Activated CD4-positive, CD25-positive, alpha-beta regulatory T cell treated with anti-CD3 and anti-CD28 coated beads, Interleukin-2, amount 50 U/mL, for 24 hours (primary cell): ENCODE results near the gene TPCN2.
"Not testable (repeated sequence)": the region's sequence is repeated elsewhere in the genome, so short reads cannot be mapped to it uniquely, and the experiment has no call there.

Experiments
- ATAC-seq, 2 donors: fragments of 150-1000 bp; cut with Tn5 transposase; one replicate each; pipeline ENCODE4 v1.10.0; 2021; ENCODE audit warnings: mild to moderate bottlenecking in 1 of 2, moderate library complexity in 1 of 2

TPCN2 gene

GRCh38 chr11:69132301-69132670 is 83.6 kb downstream of the TPCN2 start:
- ATAC-seq = no peak

DNA sequence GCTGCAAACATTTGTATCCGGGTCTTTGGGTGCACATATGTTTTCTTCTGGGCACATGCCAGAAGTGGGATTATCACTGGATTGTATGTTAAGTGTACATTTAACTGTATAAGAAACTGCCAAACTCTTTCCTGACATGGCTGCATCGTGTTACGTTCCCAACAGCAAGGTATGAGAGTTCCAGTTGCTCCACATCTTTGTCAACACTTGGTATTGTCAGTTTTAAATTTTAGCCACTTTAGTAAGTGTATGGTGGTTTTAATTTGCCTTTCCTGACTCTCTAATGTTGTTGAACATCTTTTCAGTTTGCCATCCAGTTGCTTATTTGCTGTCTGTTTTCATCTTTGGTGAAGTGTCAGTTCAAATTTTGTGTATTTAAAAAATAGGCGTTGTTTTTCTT is 84.5 kb downstream of the TPCN2 start:
- ATAC-seq = no peak

DNA sequence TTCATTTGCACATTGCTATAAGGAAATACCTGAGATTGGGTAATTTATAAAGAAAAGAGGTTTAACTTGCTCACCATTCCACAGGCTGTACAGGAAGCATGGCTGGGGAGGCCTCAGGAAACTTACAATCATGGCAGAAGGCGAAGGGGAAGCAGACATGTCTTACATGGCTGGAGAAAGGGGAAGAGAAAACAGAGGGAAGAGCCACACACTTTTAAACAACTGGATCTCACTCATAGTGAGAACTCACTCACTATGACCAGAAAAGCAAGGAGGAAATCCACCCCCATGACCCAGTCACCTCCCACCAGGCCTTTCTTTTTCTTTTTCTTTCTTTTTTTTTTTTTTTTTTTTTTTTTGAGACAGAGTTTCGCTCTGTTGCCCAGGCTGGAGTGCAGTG is 85.5 kb downstream of the TPCN2 start:
- not testable (repeated sequence) for ATAC-seq

DNA sequence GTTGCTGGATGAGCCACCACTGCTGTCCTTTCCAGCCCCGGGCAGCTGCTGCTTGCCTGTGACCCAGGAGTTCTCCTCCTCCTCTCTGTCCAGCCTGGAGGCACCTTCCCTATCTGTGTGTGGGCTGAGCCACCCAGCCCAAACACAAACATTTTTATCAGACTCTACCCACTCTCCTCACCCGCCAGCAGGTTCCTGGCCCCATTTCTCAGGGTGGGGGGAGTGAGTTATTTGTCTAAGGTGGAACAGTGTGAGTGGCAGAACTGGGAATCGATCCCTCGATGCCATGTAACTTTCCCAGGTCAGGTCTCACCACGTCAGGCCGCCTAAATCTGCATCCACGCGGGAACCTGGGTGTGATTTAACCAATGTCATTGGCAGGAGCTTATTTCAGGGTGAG is 86.2 kb downstream of the TPCN2 start:
- ATAC-seq = no peak

DNA sequence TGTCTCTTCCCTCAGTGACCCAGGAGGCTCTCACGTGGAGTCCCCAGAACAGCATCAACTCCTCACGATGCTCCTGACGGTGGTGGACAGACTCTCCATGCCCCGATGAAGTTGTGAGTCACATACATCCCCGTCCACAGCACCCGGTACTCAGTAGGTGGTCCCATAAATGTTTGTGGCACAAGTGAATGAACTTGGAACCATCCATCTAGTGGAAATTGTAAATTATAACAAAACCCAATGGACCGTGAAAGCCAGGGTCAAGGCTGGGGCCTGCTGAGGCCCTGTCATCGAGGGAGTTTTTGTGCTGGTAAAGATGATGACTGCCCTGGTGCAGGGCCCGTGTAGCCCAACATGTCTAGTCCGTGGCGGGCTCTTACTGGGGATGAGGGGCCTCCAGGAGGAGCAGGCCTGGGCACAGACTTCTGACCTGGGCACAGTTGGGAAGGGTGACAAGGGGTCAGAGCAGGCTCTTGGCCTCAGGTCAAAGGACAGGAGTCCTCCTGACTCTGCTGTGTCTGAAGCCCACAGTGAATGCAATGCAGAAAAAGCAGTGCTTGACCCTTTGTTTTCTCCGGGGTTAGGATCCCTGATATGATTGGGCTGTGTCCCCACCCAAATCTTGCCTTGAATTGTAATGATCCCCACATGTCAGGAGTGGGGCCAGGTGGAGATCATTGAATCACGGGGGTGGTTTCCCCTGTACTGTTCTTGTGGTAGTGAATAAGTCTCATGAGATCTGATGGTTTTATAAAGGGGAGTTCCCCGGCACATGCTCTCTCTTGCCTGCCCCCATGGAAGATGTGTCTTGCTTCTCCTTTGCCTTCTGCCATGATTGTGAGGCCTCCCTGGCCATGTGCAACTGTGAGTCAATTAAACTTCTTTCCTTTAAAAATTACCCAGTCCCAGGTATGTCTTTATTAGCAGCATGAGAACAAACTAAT is 87.0 kb downstream of the TPCN2 start:
- ATAC-seq = peak; percentile 25 to 43

DNA sequence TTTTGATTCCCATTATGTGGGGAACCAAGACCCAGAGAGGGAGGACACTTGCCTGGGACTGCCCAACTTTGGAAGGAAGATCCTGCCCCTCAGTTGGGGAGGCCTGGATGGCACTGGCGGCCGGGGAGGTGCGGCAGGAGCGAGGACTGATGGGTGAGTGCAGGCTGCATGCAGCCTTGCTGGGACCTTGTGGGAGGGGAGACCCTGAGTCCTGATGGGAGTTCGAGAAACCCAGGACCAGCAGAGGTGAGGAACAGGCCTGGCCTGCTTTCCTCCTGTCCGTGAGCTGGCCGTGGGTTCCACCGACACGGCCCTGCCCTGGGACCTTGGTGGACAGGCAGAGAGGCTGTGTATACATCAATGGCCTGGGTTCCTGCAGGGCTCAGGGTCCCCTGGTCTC is 87.7 kb downstream of the TPCN2 start:
- ATAC-seq = no peak

GRCh38 chr11:69137151-69137844 is 88.6 kb downstream of the TPCN2 start:
- no peak for ATAC-seq

- no peak for ATAC-seq
Measured at GRCh38 chr11:69138265-69138664, 89.5 kb downstream of the TPCN2 start.

DNA sequence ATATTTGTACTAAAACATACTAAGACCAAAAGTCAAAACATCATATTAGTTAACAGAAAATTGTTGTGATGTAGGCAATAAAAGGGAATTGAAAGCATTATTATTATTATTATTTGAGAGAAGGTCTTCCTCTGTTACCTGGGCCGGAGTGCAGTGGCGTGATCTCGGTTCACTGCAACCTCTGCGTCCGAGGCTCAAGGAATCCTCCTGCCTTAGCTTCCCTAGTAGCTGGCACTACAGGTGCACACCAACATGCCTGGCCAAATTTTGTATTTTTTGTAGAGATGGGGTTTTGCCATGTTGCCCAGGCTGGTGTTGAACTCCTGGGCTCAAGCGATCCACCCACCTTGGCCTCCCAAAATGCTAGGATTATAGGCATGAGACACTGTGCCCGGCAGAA is 91.4 kb downstream of the TPCN2 start:
- not testable (repeated sequence) for ATAC-seq

DNA sequence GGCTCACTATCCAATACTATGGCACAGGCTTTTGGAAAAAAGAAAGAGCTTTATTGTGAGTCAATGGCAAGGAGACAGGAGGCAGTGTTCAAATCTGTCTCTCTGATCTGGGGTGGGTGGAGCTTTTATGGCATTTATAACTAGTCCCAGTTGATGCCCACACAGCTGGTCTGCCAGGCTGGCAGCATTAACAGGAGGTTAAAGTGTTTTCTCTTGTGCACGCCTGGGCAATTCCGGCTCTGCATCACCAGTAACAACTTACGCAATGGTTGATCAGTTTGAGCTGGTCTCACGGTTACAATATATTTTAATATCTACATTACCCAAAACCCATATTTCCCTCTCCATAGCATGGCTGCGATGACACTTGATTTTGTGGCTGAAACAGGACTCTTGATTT is 91.9 kb downstream of the TPCN2 start:
- no peak for ATAC-seq

GRCh38 chr11:69141742-69142141 is 93.0 kb downstream of the TPCN2 start:
- ATAC-seq = no peak

- no peak for ATAC-seq
Measured at GRCh38 chr11:69142895-69143294, 94.2 kb downstream of the TPCN2 start.

- ATAC-seq = peak; percentile 67 to 80
Measured at GRCh38 chr11:69144316-69145049, 95.8 kb downstream of the TPCN2 start.

DNA sequence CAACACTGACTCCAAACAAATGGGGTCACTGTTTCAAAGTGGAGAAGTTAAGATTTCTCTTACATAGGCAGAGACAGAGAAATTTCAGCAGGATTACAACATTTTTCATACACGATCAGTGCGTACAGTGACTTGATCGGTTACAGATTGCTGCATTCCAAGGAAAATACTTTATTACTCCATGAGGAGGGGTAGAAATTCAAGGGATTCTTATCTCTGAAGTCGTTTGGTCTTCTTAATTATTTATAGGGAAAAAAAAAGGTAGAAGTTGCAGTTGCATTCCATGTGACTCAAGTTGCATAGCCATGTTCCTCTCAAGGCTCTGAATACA is 96.3 kb downstream of the TPCN2 start:
- ATAC-seq = no peak

GRCh38 chr11:69148377-69148762 is 99.6 kb downstream of the TPCN2 start:
- no peak for ATAC-seq

GRCh38 chr11:69148806-69149205 is 100.1 kb downstream of the TPCN2 start:
- ATAC-seq = no peak

- not testable (repeated sequence) for ATAC-seq
Measured at GRCh38 chr11:69149338-69150045, 100.8 kb downstream of the TPCN2 start.

DNA sequence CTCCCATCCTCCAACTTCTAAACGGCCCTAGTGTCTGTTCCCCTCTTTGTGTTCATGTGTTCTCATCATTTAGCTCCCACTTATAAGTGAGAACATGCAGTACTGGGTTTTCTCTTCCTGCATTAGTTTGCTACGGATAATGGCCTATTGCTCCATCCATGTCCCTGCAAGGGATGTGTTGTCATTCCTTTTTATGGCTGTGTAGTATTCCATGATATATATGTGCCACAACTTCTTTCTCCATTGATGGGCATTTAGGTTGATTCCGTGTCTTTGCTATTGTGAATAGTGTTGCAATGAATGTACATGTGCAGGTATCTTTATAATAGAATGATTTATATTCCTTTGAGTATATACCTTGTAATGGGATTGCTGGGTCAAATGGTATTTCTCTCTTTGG is 101.4 kb downstream of the TPCN2 start:
- no peak for ATAC-seq

- ATAC-seq = no peak
Measured at GRCh38 chr11:69151836-69152235, 103.1 kb downstream of the TPCN2 start.

DNA sequence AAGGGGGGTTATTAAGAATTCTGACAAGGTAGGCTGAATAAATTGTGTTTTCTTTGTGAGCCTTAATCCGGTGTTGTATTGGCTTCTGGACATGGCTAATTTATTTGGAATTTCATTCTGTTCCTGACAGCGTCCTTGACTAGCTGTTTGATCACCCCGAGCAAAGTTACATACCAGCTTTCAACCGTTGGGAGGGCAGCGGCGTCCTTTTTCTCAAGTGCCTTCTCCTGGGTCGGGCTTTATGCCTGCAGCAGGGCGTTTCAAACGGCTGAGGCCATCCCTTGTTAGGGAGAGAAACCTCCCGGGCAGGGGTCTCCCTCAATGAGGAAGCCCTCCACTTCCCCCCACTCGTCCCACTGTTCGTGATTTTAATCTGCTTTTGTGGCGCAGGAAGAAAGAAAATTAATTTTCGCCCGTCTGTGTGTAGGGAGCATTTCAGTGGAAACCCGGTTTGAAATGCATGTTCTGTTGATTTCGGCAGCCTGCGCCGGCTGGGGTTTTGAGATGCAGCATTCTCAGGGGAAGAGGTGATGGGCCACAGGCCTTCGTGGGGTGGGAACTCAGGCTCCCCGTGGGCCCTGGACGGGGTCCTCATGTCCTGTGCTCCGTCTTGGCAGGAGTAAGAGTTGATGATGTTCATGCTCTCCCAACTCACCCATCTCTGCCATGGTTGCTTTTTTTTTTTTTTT is 104.1 kb downstream of the TPCN2 start:
- ATAC-seq = no peak

DNA sequence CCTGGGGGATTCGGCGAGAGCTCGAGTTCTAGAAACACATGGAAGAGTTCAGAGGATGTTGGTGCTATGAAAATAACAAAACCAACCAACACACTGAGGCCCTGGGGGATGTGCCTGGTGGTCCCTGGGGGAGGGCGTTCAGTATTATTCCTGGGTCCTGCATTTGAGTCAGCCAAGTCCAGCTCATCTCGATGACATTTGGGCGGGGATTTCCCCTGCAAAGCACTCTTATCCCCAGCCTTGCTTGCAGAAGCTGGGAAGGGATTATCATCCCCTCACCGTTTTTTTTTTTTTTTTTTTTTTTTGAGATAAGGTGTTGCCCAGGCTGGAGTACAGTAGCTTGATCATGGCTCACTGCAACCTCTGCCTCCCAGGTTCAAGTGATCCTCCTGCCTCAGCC is 104.9 kb downstream of the TPCN2 start:
- no peak for ATAC-seq

GRCh38 chr11:69154211-69154913 is 105.6 kb downstream of the TPCN2 start:
- ATAC-seq = no peak
